ENCODE measurements around the gene PER1. TPM values are rescaled to one million over a fixed set of nuclear protein-coding genes. Genes with fewer than 3 reads are reported as not detected.
A peak's percentile ranks its signal among the peaks of the same experiment; 100 is the strongest.

PER1 gene
- total RNA-seq, 4 donors from 2014 or later: 67.1 to 188 (median 136) TPM

GRCh38 chr17:8117980-8118768, 34.0 kb downstream of the PER1 start, which contains the start of gene ALOXE3:
TSS of gene ALOXE3 (minus strand) at chr17:8118514. CDS start at chr17:8117990, 524 bp downstream.
- Histone ChIP-seq H3K4me1 (peaks cover 2 to 54% (median 44%) of the 10 kb centered on the region in 3 donors), H3K36me3 (no peaks in the 10 kb centered on the region), H3K27me3 (peaks cover 80% of the 10 kb centered on the region), H3K27ac (peak within 1 kb of the TSS; percentile 31 to 81 (median 78)), H3K4me3 (peak within 1 kb of the TSS; percentile 34 to 62), H3K9me3 (no peaks in the 10 kb centered on the region)
- ATAC-seq: peak; percentile 16
- no peak for TF ChIP-seq EP300 (IDR thresholded peaks at IDR 0.05)
- no peak for TF ChIP-seq POLR2A (IDR thresholded peaks at IDR 0.05)
- TF ChIP-seq POLR2AphosphoS5 (IDR thresholded peaks at IDR 0.05): no peak
- no peak for TF ChIP-seq CTCF (IDR thresholded peaks at IDR 0.05)
- 0 to 2% methylated on average over 6 to 9 of the region's 33 CpGs for WGBS, 2 donors (ENCODE audit: low coverage in 1 of 2)

DNA sequence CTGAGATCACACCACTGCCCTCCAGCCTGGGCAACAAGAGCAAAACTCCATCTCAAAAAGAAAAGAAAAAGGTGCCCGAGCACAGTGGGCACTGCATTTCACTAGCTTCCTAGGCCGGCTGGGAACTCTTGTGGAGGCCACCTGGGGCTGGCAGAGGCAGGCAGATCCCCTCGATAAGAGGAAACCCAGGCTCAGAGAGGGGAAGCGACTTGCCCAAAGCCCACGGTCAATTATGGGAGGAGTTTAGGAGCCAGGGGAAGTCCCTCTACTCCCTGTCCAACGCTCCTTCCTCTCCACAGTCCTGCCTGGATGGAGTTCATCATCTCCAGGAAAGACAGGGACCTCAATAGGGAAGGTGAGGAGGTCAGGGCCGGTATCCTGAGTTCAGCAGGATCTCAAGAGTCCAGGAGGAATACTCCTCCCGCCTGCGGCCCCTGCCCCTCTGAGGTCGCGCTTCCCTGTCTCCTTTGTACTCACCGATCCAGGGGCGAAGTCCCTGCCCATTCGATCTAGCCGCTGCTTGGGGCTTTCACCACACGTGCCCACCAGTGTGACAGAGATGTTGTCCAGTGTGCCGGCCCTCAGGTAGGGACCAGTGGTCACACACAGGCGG, 34.7 kb downstream of the PER1 start:
- H3K9me3 ChIP-seq: no peaks in the 10 kb centered on the region
- peak overlapping the region in 2 of 4 donors; percentile 79 to 81 for H3K27ac ChIP-seq
- TF ChIP-seq CTCF (IDR thresholded peaks at IDR 0.05) (no peak), POLR2A (IDR thresholded peaks at IDR 0.05) (no peak), EP300 (IDR thresholded peaks at IDR 0.05) (no peak), POLR2AphosphoS5 (IDR thresholded peaks at IDR 0.05) (no peak)
- 5 to 40% methylated on average over 1 to 6 of the region's 18 CpGs for WGBS, 2 donors (ENCODE audit: low coverage in 1 of 2)
- no peaks in the 10 kb centered on the region for H3K36me3 ChIP-seq
- peaks cover 80% of the 10 kb centered on the region for H3K27me3 ChIP-seq
- peak overlapping the region in 1 of 2 donors; percentile 62 for H3K4me3 ChIP-seq
- ATAC-seq: no peak
- H3K4me1 ChIP-seq: peaks cover 2 to 47% (median 37%) of the 10 kb centered on the region in 3 donors

DNA sequence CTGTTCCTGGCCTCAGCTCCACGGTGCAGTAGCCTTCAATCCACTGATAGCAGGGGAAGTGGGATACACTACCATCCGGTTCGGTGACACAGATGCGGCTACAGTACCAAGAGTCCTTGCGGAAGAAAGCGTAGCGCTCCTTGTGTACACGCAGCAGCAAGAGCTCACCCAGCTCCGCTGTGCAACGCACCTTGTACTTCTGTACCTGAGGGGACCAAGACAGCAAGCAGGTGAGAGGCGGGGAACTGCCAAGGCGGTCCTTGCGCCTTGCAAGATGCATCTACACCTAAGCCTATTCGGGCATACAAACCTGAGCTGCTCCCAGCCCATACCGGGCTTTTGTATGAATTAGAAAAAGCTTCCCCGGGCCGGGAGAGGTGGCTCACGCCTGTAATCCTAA, 35.4 kb downstream of the PER1 start:
- no peak for TF ChIP-seq POLR2A (IDR thresholded peaks at IDR 0.05)
- no peak for TF ChIP-seq POLR2AphosphoS5 (IDR thresholded peaks at IDR 0.05)
- no peak for TF ChIP-seq EP300 (IDR thresholded peaks at IDR 0.05)
- no peak for TF ChIP-seq CTCF (IDR thresholded peaks at IDR 0.05)
- 48% methylated on average over 5 of the region's 18 CpGs; no CpG with 5 or more reads in 1 of the 2 donors for WGBS, 2 donors (ENCODE audit: low coverage in 1 of 2)
- ATAC-seq: no peak
- Histone ChIP-seq H3K9me3 (no peaks in the 10 kb centered on the region), H3K4me3 (no peak overlapping the region), H3K27ac (no peak overlapping the region), H3K36me3 (no peaks in the 10 kb centered on the region), H3K27me3 (peaks cover 80% of the 10 kb centered on the region), H3K4me1 (peaks cover 2 to 40% (median 30%) of the 10 kb centered on the region in 3 donors)

DNA sequence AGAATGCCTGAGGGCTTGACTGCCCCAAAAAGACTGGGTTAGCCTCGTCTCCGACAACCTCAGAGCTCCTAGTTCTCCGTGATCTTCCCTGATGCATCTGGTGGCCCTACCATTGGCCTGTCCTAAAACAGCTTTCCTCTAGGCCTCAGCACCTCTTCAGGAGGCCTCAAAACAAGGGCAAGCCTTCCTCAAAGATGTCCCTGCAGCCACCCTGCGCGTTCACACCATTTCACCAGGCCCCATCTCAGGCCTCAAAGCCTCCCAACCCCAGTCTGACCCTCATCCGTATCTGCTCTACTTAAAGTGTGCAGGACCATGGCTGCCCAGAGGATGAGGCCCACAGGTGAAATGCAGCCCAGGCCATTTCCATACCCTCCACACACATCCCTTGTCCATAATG, 41.3 kb downstream of the PER1 start:
- WGBS, 2 donors (ENCODE audit: low coverage in 1 of 2): 60 to 97% methylated on average over 1 to 3 of the region's 6 CpGs
- H3K36me3 ChIP-seq: no peaks in the 10 kb centered on the region
- no peak for TF ChIP-seq EP300 (IDR thresholded peaks at IDR 0.05)
- no peak for TF ChIP-seq POLR2A (IDR thresholded peaks at IDR 0.05)
- TF ChIP-seq CTCF (IDR thresholded peaks at IDR 0.05): no peak
- no peak for TF ChIP-seq POLR2AphosphoS5 (IDR thresholded peaks at IDR 0.05)
- H3K9me3 ChIP-seq: no peaks in the 10 kb centered on the region
- peaks cover 0 to 10% (median 7%) of the 10 kb centered on the region in 3 donors for H3K4me1 ChIP-seq
- no peak overlapping the region for H3K4me3 ChIP-seq
- ATAC-seq: no peak
- no peak overlapping the region for H3K27ac ChIP-seq
- peaks cover 80% of the 10 kb centered on the region for H3K27me3 ChIP-seq

Data from gastroesophageal sphincter (tissue), 4 donors.